CD4-positive, alpha-beta T cell treated with Interleukin-17A for 4 hours (primary cell): ENCODE measurements around the gene TAF6L.
"Not testable (repeated sequence)": the region's sequence is repeated elsewhere in the genome, so short reads cannot be mapped to it uniquely, and the experiment has no call there.

Experiments
- DNase-seq: peaks from one replicate; pipeline ENCODE4 v3.0.0-alpha.2; 2020; ENCODE audit warnings: mixed read lengths

Gene TAF6L

GRCh38 chr11:62757846-62758788 lies 13.1 kb upstream of the TAF6L start:
- no peak for DNase-seq

- not testable (repeated sequence) for DNase-seq
Observed at GRCh38 chr11:62760867-62761227, 10.3 kb upstream of the TAF6L start.

GRCh38 chr11:62770778-62771143 lies 435 bp upstream of the TAF6L start:
- DNase-seq, result no peak

- no peak for DNase-seq
Observed at GRCh38 chr11:62774407-62774806, 3.2 kb downstream of the TAF6L start.

GRCh38 chr11:62775646-62776045 lies 4.5 kb downstream of the TAF6L start:
- DNase-seq, result no peak

GRCh38 chr11:62777389-62777788 lies 6.2 kb downstream of the TAF6L start:
- no peak for DNase-seq

- DNase-seq, result no peak
Observed at GRCh38 chr11:62778441-62778840, 7.2 kb downstream of the TAF6L start.

- no peak for DNase-seq
Observed at GRCh38 chr11:62782753-62783152, 11.6 kb downstream of the TAF6L start.

GRCh38 chr11:62786318-62787004 lies 15.3 kb downstream of the TAF6L start:
- DNase-seq, result peak; percentile 89

GRCh38 chr11:62787005-62787759 lies 16.0 kb downstream of the TAF6L start, which contains the start of gene TMEM179B:
Gene TMEM179B (plus strand): TSS chr11:62787402. CDS start chr11:62787432, 30 bp downstream.
- DNase-seq, result peak; percentile 99

GRCh38 chr11:62788991-62789390 lies 17.8 kb downstream of the TAF6L start:
- DNase-seq, result no peak

GRCh38 chr11:62789576-62789975 lies 18.4 kb downstream of the TAF6L start:
- DNase-seq, result no peak

GRCh38 chr11:62791501-62792201 lies 20.5 kb downstream of the TAF6L start, which contains the start of gene TMEM223:
Gene TMEM223 (minus strand): TSS chr11:62792006. CDS start chr11:62791994, 12 bp downstream.
- DNase-seq, result peak; percentile 94

- no peak for DNase-seq
Observed at GRCh38 chr11:62792202-62792575, 21.0 kb downstream of the TAF6L start.

- no peak for DNase-seq
Observed at GRCh38 chr11:62794201-62794775, 23.1 kb downstream of the TAF6L start.

- no peak for DNase-seq
Observed at GRCh38 chr11:62796281-62796680, 25.1 kb downstream of the TAF6L start.

- DNase-seq, result no peak
Observed at GRCh38 chr11:62799486-62799885, 28.3 kb downstream of the TAF6L start.

- no peak for DNase-seq
Observed at GRCh38 chr11:62801071-62801470, 29.9 kb downstream of the TAF6L start.

- no peak for DNase-seq
Observed at GRCh38 chr11:62804310-62805075, 33.3 kb downstream of the TAF6L start.

- DNase-seq, result peak; percentile 96
Observed at GRCh38 chr11:62805076-62805892, 34.1 kb downstream of the TAF6L start, which contains the start of gene NXF1. Gene NXF1 (minus strand): TSS chr11:62805440. CDS start chr11:62805356, 84 bp downstream.
